OCI-LY3 (cell line): ENCODE data around the gene RUFY1.
A peak's percentile ranks its signal among the peaks of the same experiment; 100 is the strongest.
"Not testable (repeated sequence)": the region's sequence is repeated elsewhere in the genome, so short reads cannot be mapped to it uniquely, and the experiment has no call there.

Experiments
- H2AFZ ChIP-seq: fragments of 200-600, 300-600 bp; shearing (Covaris generic); 2 replicates; pipeline ENCODE4 v1.6.0; 2014; ENCODE audit warnings: antibody characterized with exemption, low read depth, low read length
- H3K27ac ChIP-seq: fragments of 200-600, 300-600 bp; sonication (generic); 2 replicates; pipeline ENCODE4 v1.5.1; 2014; ENCODE audit warnings: mild to moderate bottlenecking, low read length, moderate library complexity, mixed read lengths
- H3K27me3 ChIP-seq: fragments of 200-600, 300-600 bp; sonication (generic); 2 replicates; pipeline ENCODE4 v1.6.1; 2014; ENCODE audit warnings: low read depth, low read length, mixed read lengths
- H3K36me3 ChIP-seq: fragments of 200-600, 300-600 bp; sonication (generic); replicated peaks from 2 replicates; pipeline ENCODE3; 2014; ENCODE audit warnings: low read depth, low read length, mixed read lengths
- H3K4me1 ChIP-seq: fragments of 300-600, 200-600 bp; sonication (generic); 2 replicates; pipeline ENCODE4 v1.6.1; 2014; ENCODE audit warnings: low read length, mixed read lengths
- H3K4me2 ChIP-seq: fragments of 200-600, 300-600 bp; sonication (generic); 2 replicates; pipeline ENCODE4 v1.6.1; 2014; ENCODE audit warnings: low read length, mixed read lengths
- H3K4me3 ChIP-seq: fragments of 300-600, 200-600 bp; sonication (generic); 2 replicates; pipeline ENCODE4 v1.5.1; 2014; ENCODE audit warnings: antibody characterized with exemption, mild to moderate bottlenecking, low read length, moderate library complexity
- H3K79me2 ChIP-seq: fragments of 300-600, 200-600 bp; shearing (Covaris generic); 2 replicates; pipeline ENCODE4 v1.6.1; 2014; ENCODE audit warnings: mild to moderate bottlenecking, low read length, mixed read lengths
- H3K9ac ChIP-seq: fragments of 300-600, 200-600 bp; shearing (Covaris generic); 2 replicates; pipeline ENCODE4 v1.6.0; 2014; ENCODE audit warnings: mild to moderate bottlenecking, low read length, moderate library complexity
- H3K9me3 ChIP-seq: fragments of 200-600, 300-600 bp; shearing (Covaris generic); 2 replicates; pipeline ENCODE4 v1.6.1; 2014; ENCODE audit warnings: low read length, mixed read lengths; ENCODE audit not compliant: insufficient read depth
- H4K20me1 ChIP-seq: fragments of 200-600, 300-600 bp; sonication (generic); 2 replicates; pipeline ENCODE4 v1.6.1; 2016; ENCODE audit warnings: low read length, mixed read lengths; ENCODE audit not compliant: insufficient read depth
- EZH2phosphoT487 ChIP-seq: fragments of 200-600 bp; shearing (Covaris generic); IDR thresholded peaks from 2 replicates; pipeline ENCODE4 v1.6.1; 2018; ENCODE audit warnings: antibody characterized with exemption, mixed run types, low read depth
- TF ChIP-seq, protein P1 (sequence below): fragments of 200-600, 300-600 bp; sonication (generic); IDR thresholded peaks from 2 replicates; pipeline ENCODE4 v1.5.1; 2014; ENCODE audit warnings: antibody characterized with exemption, low read length, low read depth

RUFY1 gene

DNA sequence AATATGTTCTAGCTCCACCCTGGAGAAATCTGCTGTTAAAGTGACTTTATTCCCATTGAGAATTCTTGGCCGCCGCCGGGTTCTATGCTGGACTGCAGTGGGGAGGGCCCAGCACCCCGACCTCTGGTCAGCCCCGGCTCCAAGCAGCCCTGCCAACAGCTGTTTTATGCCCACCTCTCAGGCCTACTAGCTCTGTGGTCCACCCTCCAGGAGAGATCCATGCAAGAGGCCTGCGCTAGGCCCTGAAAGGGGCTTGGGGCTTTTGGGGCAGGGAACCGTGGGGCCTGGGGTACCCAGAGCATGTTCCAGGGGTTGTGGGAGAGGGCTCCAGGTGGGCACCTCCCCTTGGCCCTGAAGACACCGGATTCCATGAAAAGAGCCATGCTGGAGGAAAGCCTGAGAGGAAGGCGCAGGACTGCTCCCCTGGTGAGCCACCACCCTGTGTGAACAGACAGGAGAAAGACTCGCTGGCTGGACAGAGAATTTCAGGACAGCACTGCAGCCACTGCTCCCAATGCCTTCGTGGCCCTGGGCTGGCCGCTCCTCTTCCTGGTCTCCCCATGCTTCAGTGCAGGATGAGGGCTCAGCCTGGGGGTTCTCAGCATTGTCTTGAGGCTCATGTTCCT, 44.6 kb upstream of the RUFY1 start:
- Histone ChIP-seq H3K4me2 (no peak overlapping the region), H2AFZ (no peak overlapping the region), H3K4me1 (peaks cover 6% of the 10 kb centered on the region), H3K9ac (no peak overlapping the region), H3K79me2 (no peaks in the 10 kb centered on the region), H3K27me3 (no peaks in the 10 kb centered on the region), H3K36me3 (no peaks in the 10 kb centered on the region), H3K27ac (no peak overlapping the region), H3K9me3 (no peaks in the 10 kb centered on the region), H3K4me3 (no peak overlapping the region), H4K20me1 (no peaks in the 10 kb centered on the region)
- TF ChIP-seq, protein P1, sequence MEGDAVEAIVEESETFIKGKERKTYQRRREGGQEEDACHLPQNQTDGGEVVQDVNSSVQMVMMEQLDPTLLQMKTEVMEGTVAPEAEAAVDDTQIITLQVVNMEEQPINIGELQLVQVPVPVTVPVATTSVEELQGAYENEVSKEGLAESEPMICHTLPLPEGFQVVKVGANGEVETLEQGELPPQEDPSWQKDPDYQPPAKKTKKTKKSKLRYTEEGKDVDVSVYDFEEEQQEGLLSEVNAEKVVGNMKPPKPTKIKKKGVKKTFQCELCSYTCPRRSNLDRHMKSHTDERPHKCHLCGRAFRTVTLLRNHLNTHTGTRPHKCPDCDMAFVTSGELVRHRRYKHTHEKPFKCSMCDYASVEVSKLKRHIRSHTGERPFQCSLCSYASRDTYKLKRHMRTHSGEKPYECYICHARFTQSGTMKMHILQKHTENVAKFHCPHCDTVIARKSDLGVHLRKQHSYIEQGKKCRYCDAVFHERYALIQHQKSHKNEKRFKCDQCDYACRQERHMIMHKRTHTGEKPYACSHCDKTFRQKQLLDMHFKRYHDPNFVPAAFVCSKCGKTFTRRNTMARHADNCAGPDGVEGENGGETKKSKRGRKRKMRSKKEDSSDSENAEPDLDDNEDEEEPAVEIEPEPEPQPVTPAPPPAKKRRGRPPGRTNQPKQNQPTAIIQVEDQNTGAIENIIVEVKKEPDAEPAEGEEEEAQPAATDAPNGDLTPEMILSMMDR: no peak
- TF ChIP-seq EZH2phosphoT487: no peak

DNA sequence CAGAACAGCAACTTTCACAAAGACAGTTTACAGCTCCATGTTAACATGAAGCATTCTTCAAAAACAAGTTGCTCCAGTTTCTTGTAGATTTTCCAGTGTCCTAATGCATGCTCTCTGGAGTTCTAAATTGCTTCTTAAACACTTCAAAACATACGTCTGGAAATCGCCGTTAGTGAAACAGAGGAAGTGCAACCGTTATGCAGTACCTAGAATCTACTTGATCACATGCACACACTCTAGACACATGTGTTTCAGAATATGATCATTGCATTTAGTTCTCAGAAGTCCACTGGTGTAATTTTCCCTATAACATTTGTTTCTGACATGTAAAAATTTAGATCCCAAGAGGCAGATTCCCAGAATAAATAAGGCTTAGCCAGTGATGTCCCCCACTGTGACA, 41.1 kb upstream of the RUFY1 start:
- Histone ChIP-seq H3K4me1 (peaks cover 6% of the 10 kb centered on the region), H3K36me3 (no peaks in the 10 kb centered on the region), H2AFZ (peak overlapping the region; percentile 26; the same call in 1 of the 2 replicates), H3K9me3 (no peaks in the 10 kb centered on the region), H4K20me1 (no peaks in the 10 kb centered on the region), H3K4me2 (peak overlapping the region; percentile 33; the same call in 1 of the 2 replicates), H3K9ac (no peak overlapping the region), H3K27ac (no peak overlapping the region), H3K4me3 (no peak overlapping the region), H3K79me2 (no peaks in the 10 kb centered on the region), H3K27me3 (no peaks in the 10 kb centered on the region)
- TF ChIP-seq, protein P1: no peak
- TF ChIP-seq EZH2phosphoT487: no peak

DNA sequence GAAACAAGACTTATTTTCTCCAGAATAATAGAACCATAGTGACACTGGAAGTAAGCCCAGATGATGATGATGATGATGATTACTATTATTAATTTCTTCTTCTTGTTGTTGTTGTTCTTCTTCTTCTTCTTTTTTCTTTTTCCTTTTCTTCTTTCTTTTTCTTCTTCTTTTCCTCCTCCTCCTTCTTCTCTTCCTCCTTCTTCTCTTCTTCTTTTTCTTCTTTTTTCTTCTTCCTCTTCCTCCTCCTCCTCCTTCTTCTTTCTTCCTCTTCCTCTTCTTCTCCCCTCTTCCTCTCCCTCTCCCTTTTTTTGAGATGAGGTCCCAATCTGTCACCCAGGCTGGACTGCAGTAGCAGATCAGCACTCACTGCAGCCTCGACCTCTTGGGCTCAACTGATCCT, 40.5 kb upstream of the RUFY1 start:
- no peaks in the 10 kb centered on the region for H3K27me3 ChIP-seq
- no peaks in the 10 kb centered on the region for H3K79me2 ChIP-seq
- no peak for TF ChIP-seq EZH2phosphoT487
- TF ChIP-seq, protein P1: no peak
- H3K4me2 ChIP-seq: peak overlapping the region; percentile 33; the same call in 1 of the 2 replicates
- H3K4me1 ChIP-seq: peaks cover 6% of the 10 kb centered on the region
- no peaks in the 10 kb centered on the region for H3K9me3 ChIP-seq
- no peak overlapping the region for H2AFZ ChIP-seq
- no peak overlapping the region for H3K27ac ChIP-seq
- no peaks in the 10 kb centered on the region for H3K36me3 ChIP-seq
- H3K9ac ChIP-seq: no peak overlapping the region
- no peak overlapping the region for H3K4me3 ChIP-seq
- H4K20me1 ChIP-seq: no peaks in the 10 kb centered on the region

DNA sequence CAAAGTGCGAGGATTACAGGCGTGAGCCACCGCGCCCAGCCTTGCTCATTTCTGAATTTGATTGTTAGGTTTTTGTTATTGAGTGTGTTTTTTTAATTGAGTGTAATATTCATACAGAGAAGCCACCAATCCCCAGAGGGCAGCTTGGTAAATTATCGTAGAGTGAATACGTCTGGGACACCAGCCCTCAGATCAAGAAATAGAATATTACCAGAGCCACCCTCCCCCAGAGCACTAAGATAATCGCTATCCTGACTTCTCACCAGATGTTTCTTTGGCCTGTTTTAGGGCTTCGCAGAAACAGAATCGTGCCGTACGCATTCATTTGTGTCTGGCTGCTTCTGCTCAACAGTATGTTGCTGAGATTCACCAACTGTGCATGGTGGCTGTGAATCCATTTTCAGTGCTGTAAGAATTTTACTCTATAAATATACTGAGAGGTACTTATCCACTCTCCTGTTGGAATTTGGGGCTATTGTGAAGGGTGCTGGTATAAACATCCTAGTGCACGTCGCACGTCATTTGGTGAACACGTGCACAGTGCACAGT, 37.8 kb upstream of the RUFY1 start:
- Histone ChIP-seq H3K27ac (no peak overlapping the region), H2AFZ (no peak overlapping the region), H4K20me1 (no peaks in the 10 kb centered on the region), H3K4me3 (no peak overlapping the region), H3K79me2 (no peaks in the 10 kb centered on the region), H3K4me1 (peaks cover 6% of the 10 kb centered on the region), H3K9ac (no peak overlapping the region), H3K27me3 (peaks cover 5% of the 10 kb centered on the region; the same call in 1 of the 2 replicates), H3K9me3 (no peaks in the 10 kb centered on the region), H3K36me3 (no peaks in the 10 kb centered on the region), H3K4me2 (no peak overlapping the region)
- TF ChIP-seq, protein P1: no peak
- no peak for TF ChIP-seq EZH2phosphoT487

DNA sequence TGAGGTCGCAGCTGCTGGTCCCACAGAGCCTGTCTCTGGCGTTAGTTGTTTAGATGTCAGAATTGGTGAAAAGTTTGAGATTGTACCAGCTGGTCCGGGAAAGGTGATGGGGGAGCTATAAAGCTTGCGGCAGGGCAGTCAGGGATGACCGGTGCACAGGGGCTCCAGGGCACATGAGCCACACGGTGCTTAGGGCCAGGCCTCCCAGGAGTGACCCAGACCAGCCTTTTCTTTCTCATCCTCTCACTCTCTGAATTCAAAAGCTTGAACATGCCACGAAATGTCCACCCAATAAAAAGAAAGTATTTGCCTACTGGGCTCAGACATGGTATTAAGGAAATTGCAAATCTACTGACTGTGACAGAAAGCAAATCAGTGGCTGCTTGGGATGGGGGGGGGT, 34.9 kb upstream of the RUFY1 start:
- H4K20me1 ChIP-seq, H3K9me3 ChIP-seq, H3K27ac ChIP-seq, H3K4me3 ChIP-seq, H3K36me3 ChIP-seq, H3K9ac ChIP-seq, H3K4me2 ChIP-seq, H3K4me1 ChIP-seq, H2AFZ ChIP-seq, H3K79me2 ChIP-seq, H3K27me3 ChIP-seq: not testable (repeated sequence)
